Measurements from ENCODE around the gene KAZALD1.

The KAZALD1 gene

DNA sequence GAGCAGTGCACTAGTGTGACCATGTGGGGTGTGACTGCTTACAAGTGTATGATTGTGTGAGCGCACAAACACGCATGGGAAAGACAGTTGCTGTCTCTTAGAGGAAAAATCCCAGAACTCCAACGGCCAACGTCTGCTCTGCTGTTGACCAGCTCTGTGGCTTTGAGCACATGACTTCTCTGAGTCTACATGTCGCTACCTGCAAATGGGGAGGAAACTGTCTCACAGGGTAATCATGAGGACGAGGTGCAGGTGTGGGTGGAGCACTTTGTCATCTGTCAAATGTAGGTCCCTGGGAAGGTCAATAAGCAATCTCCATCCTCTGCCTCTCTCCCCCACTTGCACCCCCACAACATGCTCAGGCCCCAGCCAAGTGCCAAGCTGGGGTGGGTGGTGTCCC is 38.1 kb downstream of the KAZALD1 start:
- DNase-seq: no peak

- no peak for DNase-seq
Observed at GRCh38 chr10:101101372-101101881, 39.6 kb downstream of the KAZALD1 start.

DNA sequence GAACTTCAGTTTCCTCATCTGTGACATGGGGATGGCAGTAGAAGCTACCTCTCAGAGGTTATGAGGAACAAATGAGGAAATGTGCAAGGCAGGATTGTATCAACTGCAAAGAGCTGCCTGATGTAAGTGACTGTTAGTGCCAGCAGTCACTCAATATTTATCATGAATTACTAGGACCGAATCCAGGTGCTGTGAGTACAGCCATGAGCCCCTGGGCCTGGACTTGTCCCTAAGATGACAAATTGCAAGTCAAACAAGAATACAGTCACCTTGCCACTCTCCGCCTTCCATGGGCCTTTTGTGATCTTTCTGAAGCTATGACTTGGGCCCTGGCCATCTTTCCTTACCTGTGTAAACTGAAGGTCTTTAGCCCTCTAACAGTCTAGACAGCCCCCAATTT is 41.6 kb downstream of the KAZALD1 start:
- no peak for DNase-seq

DNA sequence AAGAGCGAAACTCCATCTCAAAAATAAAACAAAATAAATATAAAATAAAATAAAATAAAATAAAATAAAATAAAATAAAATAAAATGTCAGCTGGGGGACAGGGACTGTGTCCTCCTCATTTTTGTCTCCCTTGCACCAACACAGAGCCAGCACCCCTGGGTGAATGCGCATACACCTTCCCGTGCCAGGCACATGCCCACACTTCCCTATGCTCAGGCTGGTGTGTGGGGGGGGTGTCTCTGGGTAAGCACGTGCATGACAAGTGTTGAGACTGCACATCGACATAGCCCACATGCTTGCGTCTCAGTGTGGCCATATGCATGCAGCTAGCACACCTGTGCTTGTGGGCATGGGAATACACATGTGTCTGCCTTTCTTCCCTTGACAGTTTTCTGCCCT is 44.6 kb downstream of the KAZALD1 start:
- DNase-seq: no peak

GRCh38 chr10:101107771-101108170 is 46.0 kb downstream of the KAZALD1 start:
- no peak for DNase-seq

DNA sequence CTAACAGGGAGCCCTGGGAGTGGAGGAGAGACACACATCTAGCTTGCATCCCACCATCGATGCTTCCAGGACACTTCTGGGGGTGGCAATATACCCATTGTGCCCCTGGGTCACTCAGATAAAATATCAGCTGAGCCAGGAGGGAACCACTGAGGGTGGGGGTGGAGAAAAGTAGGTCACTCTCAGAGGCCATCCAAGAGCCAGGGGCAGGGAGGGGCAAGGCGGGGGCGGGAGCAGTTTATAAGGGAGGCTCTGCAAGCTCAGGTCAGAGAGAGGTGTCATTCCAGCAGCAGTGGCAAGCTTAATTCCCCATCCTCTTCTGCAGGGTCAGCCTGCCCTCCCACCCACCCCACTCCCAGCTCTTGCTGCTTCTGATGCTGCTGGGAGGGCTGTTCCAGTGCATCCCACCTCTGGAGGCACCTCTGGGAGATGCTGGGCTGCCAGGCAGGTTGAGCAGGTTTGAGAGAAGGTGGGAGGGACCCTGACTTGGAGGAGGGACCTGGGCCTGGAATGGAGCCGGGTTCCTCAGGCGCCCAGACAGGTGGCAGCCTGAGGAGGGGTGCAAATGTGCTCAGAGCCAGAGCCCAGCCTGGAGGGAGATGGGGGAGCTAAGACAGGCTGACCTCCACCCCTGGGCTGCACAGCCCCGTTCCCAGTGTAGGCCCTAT is 49.2 kb downstream of the KAZALD1 start:
- no peak for DNase-seq

DNA sequence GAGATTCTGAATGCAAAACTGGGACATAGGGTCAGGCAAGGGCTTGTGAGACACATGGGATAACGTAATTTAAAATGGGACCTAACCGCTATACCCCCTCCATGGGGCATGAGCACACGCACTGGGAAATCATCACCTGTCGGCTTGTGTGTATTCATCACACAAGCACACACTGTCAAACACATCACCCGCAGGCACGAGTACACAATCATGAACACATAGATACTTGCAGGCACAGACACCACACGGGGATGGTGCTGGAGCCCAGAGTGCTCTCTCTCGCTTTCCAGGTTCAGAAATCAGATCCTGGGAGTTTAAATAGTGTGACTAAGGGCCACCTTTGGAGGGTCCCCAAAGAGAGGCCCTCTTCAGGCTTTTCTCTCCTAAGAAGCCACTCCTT is 49.8 kb downstream of the KAZALD1 start:
- no peak for DNase-seq

- no peak for DNase-seq
Observed at GRCh38 chr10:101112799-101113594, 51.2 kb downstream of the KAZALD1 start.

GRCh38 chr10:101113890-101114403 is 52.2 kb downstream of the KAZALD1 start:
- DNase-seq: no peak

GRCh38 chr10:101114646-101115045 is 52.9 kb downstream of the KAZALD1 start:
- DNase-seq: no peak

Measured in DMS79 (cell line).